Measurements from ENCODE around the gene SYNGR3.
"Not testable (repeated sequence)": the region's sequence is repeated elsewhere in the genome, so short reads cannot be mapped to it uniquely, and the experiment has no call there.

The SYNGR3 gene

DNA sequence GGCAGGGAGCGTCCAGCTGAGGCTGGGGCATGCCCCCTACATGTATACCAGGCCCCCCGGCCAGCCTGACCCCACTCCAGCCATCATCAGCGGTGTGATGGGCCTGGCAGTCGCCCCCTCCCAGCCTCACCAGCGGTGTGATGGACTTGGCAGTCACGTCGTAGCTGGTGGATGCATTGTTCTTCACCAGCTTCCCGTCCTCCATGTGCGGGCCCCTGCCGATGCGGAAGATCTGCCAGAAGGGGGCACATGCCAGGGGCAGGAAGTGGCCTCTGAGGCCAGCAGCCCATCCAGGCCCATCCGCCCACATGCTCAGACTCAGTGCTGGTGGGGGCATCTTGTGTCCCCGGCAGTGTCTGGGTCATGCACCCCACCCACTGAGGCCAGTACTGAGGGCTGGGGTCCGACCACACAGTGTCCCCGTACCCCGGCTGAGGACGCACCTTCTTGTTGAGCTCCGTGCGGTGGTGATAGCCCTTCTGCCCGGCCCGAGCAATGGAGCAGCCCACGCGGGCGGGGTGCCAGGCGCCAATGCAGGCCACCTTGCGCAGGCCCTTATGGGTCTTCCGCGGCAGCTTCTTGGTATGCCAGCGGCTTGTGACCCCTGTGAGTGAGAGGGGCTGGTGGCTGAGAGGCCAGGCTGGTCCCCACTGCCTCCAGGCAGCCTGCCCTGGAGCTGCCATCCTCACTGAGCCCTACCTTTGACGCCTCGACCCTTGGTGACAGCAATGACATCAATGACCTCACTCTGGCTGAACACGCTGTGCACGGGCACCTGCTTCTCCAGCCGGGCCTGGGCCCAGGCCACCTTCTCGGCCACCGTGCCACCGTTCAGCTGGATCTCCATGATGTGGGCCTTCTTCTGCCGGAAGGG is 43.0 kb upstream of the SYNGR3 start:
- DNase-seq (ENCODE audit: extremely low spot score): no peak
- TF ChIP-seq PKNOX1 (IDR thresholded peaks at IDR 0.05): no peak
- TF ChIP-seq SP1 (IDR thresholded peaks at IDR 0.05): no peak
- TF ChIP-seq LEF1 (IDR thresholded peaks at IDR 0.05; ENCODE audit: borderline replicate concordance): no peak
- no peak for TF ChIP-seq BHLHE40 (IDR thresholded peaks at IDR 0.05; ENCODE audit: borderline replicate concordance)
- no peak for TF ChIP-seq ELF4 (IDR thresholded peaks at IDR 0.05)
- TF ChIP-seq L3MBTL2 (conservative IDR thresholded peaks at IDR 0.05): no peak
- no peak for TF ChIP-seq FOXM1 (IDR thresholded peaks at IDR 0.05; ENCODE audit: borderline replicate concordance)
- no peak for TF ChIP-seq CTBP1 (IDR thresholded peaks at IDR 0.05; ENCODE audit: borderline replicate concordance)
- CTCF ChIA-PET: interaction anchor here (1.0 to 1.5 kb wide), 4 partner anchors 11 to 23 kb away, joined by 3 to 5 read pairs (median 4); partner anchors contain the start of gene NDUFB10
- POLR2A ChIA-PET: interaction anchor here (0.8 to 3.5 kb wide), 3 partner anchors 11 to 18 kb away, joined by 3 to 31 read pairs (median 11); partner anchors contain the start of gene RPS2

DNA sequence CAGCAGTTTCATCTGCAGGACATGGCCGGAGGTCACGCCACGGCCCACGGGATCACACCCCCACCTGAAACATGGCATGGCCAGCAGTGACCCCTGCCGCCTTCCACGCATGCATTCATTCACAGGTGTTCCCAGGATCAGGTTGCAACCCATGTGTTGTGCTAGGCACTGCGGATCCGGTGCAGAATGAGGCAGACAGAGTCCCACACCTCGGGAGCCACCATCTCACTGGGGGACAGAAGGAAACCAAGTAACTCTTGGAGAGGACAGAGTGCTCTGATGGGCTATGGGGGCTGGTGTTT is 42.5 kb upstream of the SYNGR3 start:
- ChIA-PET CTCF (interaction anchor here (1.4 to 1.5 kb wide), 2 partner anchors 10 to 12 kb away, joined by 3 to 4 read pairs; partner anchors contain the start of gene NDUFB10), POLR2A (interaction anchor here (0.8 to 3.5 kb wide), 2 partner anchors 10 to 18 kb away, joined by 3 to 31 read pairs; partner anchors contain the start of gene RPS2)
- no peak for DNase-seq (ENCODE audit: extremely low spot score)
- no peak for TF ChIP-seq PKNOX1 (IDR thresholded peaks at IDR 0.05)
- no peak for TF ChIP-seq L3MBTL2 (conservative IDR thresholded peaks at IDR 0.05)
- TF ChIP-seq ARNT (IDR thresholded peaks at IDR 0.05): no peak
- no peak for TF ChIP-seq NFRKB (IDR thresholded peaks at IDR 0.05)
- TF ChIP-seq CTBP1 (IDR thresholded peaks at IDR 0.05; ENCODE audit: borderline replicate concordance): no peak
- no peak for TF ChIP-seq FOXA1 (IDR thresholded peaks at IDR 0.05)
- TF ChIP-seq TARDBP (IDR thresholded peaks at IDR 0.05): no peak

- DNase-seq (ENCODE audit: extremely low spot score): no peak
- no peak for TF ChIP-seq NFRKB (IDR thresholded peaks at IDR 0.05)
- no peak for TF ChIP-seq PKNOX1 (IDR thresholded peaks at IDR 0.05)
- no peak for TF ChIP-seq L3MBTL2 (conservative IDR thresholded peaks at IDR 0.05)
- no peak for TF ChIP-seq FOXA1 (IDR thresholded peaks at IDR 0.05)
- TF ChIP-seq FOXM1 (IDR thresholded peaks at IDR 0.05; ENCODE audit: borderline replicate concordance): no peak
- no peak for TF ChIP-seq HDGF (IDR thresholded peaks at IDR 0.05; ENCODE audit: borderline replicate concordance)
- TF ChIP-seq ZNF384 (IDR thresholded peaks at IDR 0.05): no peak
- no peak for TF ChIP-seq CTBP1 (IDR thresholded peaks at IDR 0.05; ENCODE audit: borderline replicate concordance)
- ChIA-PET CTCF (interaction anchor here (0.5 to 5.9 kb wide), 3 partner anchors 8 to 175 kb away, joined by 3 to 36 read pairs (median 4); no protein-coding TSS in a partner anchor), POLR2A (interaction anchor here (3.7 kb wide), 1 partner anchor 15 kb away, joined by 41 read pairs; the partner anchor contains the start of gene RPS2)
These were observed 40.3 kb upstream of the SYNGR3 start for GRCh38 chr16:1949507-1949906.

GRCh38 chr16:1950047-1950446 is 39.7 kb upstream of the SYNGR3 start:
- ChIA-PET POLR2A (interaction anchor here (1.0 to 3.7 kb wide), 2 partner anchors 9 to 14 kb away, joined by 5 to 41 read pairs; partner anchors contain the start of gene RPS2), CTCF (interaction anchor here (0.5 to 5.9 kb wide), 3 partner anchors 9 to 27 kb away, joined by 3 to 36 read pairs (median 4); no protein-coding TSS in a partner anchor)
- no peak for TF ChIP-seq ELF4 (IDR thresholded peaks at IDR 0.05)
- no peak for TF ChIP-seq FOXM1 (IDR thresholded peaks at IDR 0.05; ENCODE audit: borderline replicate concordance)
- no peak for TF ChIP-seq SP1 (IDR thresholded peaks at IDR 0.05)
- DNase-seq (ENCODE audit: extremely low spot score): no peak

DNA sequence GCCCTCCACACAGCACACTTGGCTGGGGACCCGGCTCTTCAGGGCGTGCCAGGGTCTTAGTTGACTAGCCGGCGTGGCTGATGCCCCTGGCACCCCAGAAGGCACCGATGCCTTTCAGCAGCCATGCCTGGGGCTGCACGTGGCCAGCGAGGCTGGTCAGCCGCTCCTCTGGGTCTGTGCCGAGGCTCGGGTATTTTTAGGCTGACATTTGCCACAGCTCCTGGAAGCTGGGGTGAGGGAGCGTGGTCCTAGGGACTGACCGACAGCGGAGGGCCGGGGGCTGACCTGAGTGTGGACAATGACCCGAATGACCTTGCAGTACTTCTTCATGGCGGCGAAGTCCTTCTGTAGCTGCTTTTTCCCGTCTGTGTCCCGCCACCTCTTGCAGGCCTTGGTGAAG is 39.2 kb upstream of the SYNGR3 start:
- no peak for DNase-seq (ENCODE audit: extremely low spot score)
- TF ChIP-seq NFRKB (IDR thresholded peaks at IDR 0.05) (no peak), HDGF (IDR thresholded peaks at IDR 0.05; ENCODE audit: borderline replicate concordance) (no peak), PKNOX1 (IDR thresholded peaks at IDR 0.05) (no peak), BHLHE40 (IDR thresholded peaks at IDR 0.05; ENCODE audit: borderline replicate concordance) (no peak), FOXA1 (IDR thresholded peaks at IDR 0.05) (no peak), SP1 (IDR thresholded peaks at IDR 0.05) (no peak), TARDBP (IDR thresholded peaks at IDR 0.05) (no peak), ZNF384 (IDR thresholded peaks at IDR 0.05) (no peak), SUZ12 (IDR thresholded peaks at IDR 0.05) (no peak), FOXM1 (IDR thresholded peaks at IDR 0.05; ENCODE audit: borderline replicate concordance) (no peak), LEF1 (IDR thresholded peaks at IDR 0.05; ENCODE audit: borderline replicate concordance) (no peak)
- POLR2A ChIA-PET: interaction anchor here (0.6 to 3.7 kb wide), 3 partner anchors 10 to 20 kb away, joined by 3 to 41 read pairs (median 5); partner anchors contain the start of gene RPS2
- CTCF ChIA-PET: interaction anchor here (1.6 to 5.9 kb wide), 2 partner anchors 10 to 21 kb away, joined by 4 to 36 read pairs; no protein-coding TSS in a partner anchor

GRCh38 chr16:1953734-1954133 is 36.0 kb upstream of the SYNGR3 start:
- no peak for TF ChIP-seq SP1 (IDR thresholded peaks at IDR 0.05)
- no peak for TF ChIP-seq ZNF384 (IDR thresholded peaks at IDR 0.05)
- no peak for TF ChIP-seq FOXM1 (IDR thresholded peaks at IDR 0.05; ENCODE audit: borderline replicate concordance)
- TF ChIP-seq FOXA1 (IDR thresholded peaks at IDR 0.05): no peak
- no peak for TF ChIP-seq LEF1 (IDR thresholded peaks at IDR 0.05; ENCODE audit: borderline replicate concordance)
- no peak for TF ChIP-seq FOXK2 (IDR thresholded peaks at IDR 0.05)
- no peak for TF ChIP-seq TARDBP (IDR thresholded peaks at IDR 0.05)
- TF ChIP-seq BHLHE40 (IDR thresholded peaks at IDR 0.05; ENCODE audit: borderline replicate concordance): no peak
- TF ChIP-seq NFRKB (IDR thresholded peaks at IDR 0.05): no peak
- TF ChIP-seq PKNOX1 (IDR thresholded peaks at IDR 0.05): no peak
- TF ChIP-seq ARNT (IDR thresholded peaks at IDR 0.05): no peak
- no peak for TF ChIP-seq CTBP1 (IDR thresholded peaks at IDR 0.05; ENCODE audit: borderline replicate concordance)
- TF ChIP-seq HDGF (IDR thresholded peaks at IDR 0.05; ENCODE audit: borderline replicate concordance): no peak
- no peak for TF ChIP-seq SUZ12 (IDR thresholded peaks at IDR 0.05)
- TF ChIP-seq ELF4 (IDR thresholded peaks at IDR 0.05): no peak
- TF ChIP-seq L3MBTL2 (conservative IDR thresholded peaks at IDR 0.05): no peak
- ChIA-PET CTCF (interaction anchor here (1.5 to 5.9 kb wide), 3 partner anchors 11 to 30 kb away, joined by 6 to 36 read pairs (median 7); partner anchors contain the start of gene MSRB1), POLR2A (interaction anchor here (0.7 to 4.1 kb wide), 3 partner anchors 10 to 18 kb away, joined by 3 to 26 read pairs (median 3); partner anchors contain the start of genes RPS2 and TBL3)
- DNase-seq (ENCODE audit: extremely low spot score): no peak

- CTCF ChIA-PET: interaction anchor here (0.7 to 1.1 kb wide), 3 partner anchors 11 to 34 kb away, joined by 3 to 6 read pairs (median 3); no protein-coding TSS in a partner anchor
- not testable (repeated sequence) for DNase-seq (ENCODE audit: extremely low spot score)
- POLR2A ChIA-PET: interaction anchor here (1.1 to 4.1 kb wide), 5 partner anchors 8 to 28 kb away, joined by 3 to 26 read pairs (median 3); partner anchors contain the start of genes MSRB1 and RPS2
These were observed 32.2 kb upstream of the SYNGR3 start for GRCh38 chr16:1957434-1958142.

Data from HEK293T (cell line).